H9 (cell line): Measurements from ENCODE around the gene KRTAP12-1. TPM values are rescaled to one million over a fixed set of nuclear protein-coding genes. Genes with fewer than 3 reads are reported as not detected.
A peak's percentile ranks its signal among the peaks of the same experiment; 100 is the strongest.

ENCODE experiments used
- DNase-seq: peaks from one replicate; pipeline ENCODE4 v3.0.0-alpha.2; 2017
- H2AFZ ChIP-seq: one replicate; pipeline ENCODE4 v1.6.1; 2013; ENCODE audit warnings: mild to moderate bottlenecking, low read length, control low read depth, moderate library complexity
- H2AK5ac ChIP-seq: 2 replicates; pipeline ENCODE4 v1.6.1; 2013; ENCODE audit warnings: low read length, control low read depth, mixed read lengths; ENCODE audit not compliant: insufficient read length
- H2BK120ac ChIP-seq: one replicate; pipeline ENCODE4 v1.6.1; 2013; ENCODE audit warnings: low read depth, mild to moderate bottlenecking, low read length, control low read depth, inconsistent platforms; ENCODE audit not compliant: poor library complexity, severe bottlenecking
- H2BK12ac ChIP-seq: 2 replicates; pipeline ENCODE4 v1.6.1; 2013; ENCODE audit warnings: low read length, control low read depth, mixed read lengths, low read depth; ENCODE audit not compliant: insufficient read length
- H2BK15ac ChIP-seq: 2 replicates; pipeline ENCODE4 v1.6.1; 2013; ENCODE audit warnings: low read depth, low read length, control low read depth
- H2BK20ac ChIP-seq: one replicate; pipeline ENCODE4 v1.6.1; 2013; ENCODE audit warnings: low read depth, mild to moderate bottlenecking, low read length, control low read depth, inconsistent platforms; ENCODE audit not compliant: poor library complexity, severe bottlenecking
- H2BK5ac ChIP-seq: 2 replicates; pipeline ENCODE4 v1.6.1; 2013; ENCODE audit warnings: low read length, control low read depth, mixed read lengths; ENCODE audit not compliant: insufficient read length
- H3K14ac ChIP-seq: 2 replicates; pipeline ENCODE4 v1.6.1; 2013; ENCODE audit warnings: low read length, control low read depth; ENCODE audit not compliant: insufficient read depth
- H3K18ac ChIP-seq: 2 replicates; pipeline ENCODE4 v1.6.1; 2013; ENCODE audit warnings: low read depth, mild to moderate bottlenecking, mixed read lengths, low read length, control low read depth; ENCODE audit not compliant: insufficient read length
- H3K23ac ChIP-seq: 2 replicates; pipeline ENCODE4 v1.6.1; 2013; ENCODE audit warnings: low read length, control low read depth, mixed read lengths, low read depth; ENCODE audit not compliant: insufficient read length
- H3K23me2 ChIP-seq: 2 replicates; pipeline ENCODE4 v1.6.1; 2013; ENCODE audit warnings: low read depth, mild to moderate bottlenecking, mixed read lengths, low read length, control low read depth; ENCODE audit not compliant: insufficient read length, poor library complexity, severe bottlenecking
- H3K27ac ChIP-seq: 2 replicates; pipeline ENCODE4 v1.5.1; 2013; ENCODE audit warnings: low read length, control low read depth, mixed read lengths, low read depth; ENCODE audit not compliant: insufficient read length
- H3K27me3 ChIP-seq: 2 replicates; pipeline ENCODE4 v1.6.1; 2013; ENCODE audit warnings: low read length, control low read depth, inconsistent platforms; ENCODE audit not compliant: insufficient read depth
- H3K4ac ChIP-seq: 2 replicates; pipeline ENCODE4 v1.6.1; 2013; ENCODE audit warnings: low read depth, mild to moderate bottlenecking, control low read depth, inconsistent platforms, low read length, moderate library complexity
- H3K4me1 ChIP-seq: 2 replicates; pipeline ENCODE4 v1.6.1; 2013; ENCODE audit warnings: low read length, control low read depth, inconsistent platforms; ENCODE audit not compliant: insufficient read depth
- H3K4me2 ChIP-seq: 2 replicates; pipeline ENCODE4 v1.6.1; 2013; ENCODE audit warnings: low read length, control low read depth, mixed read lengths; ENCODE audit not compliant: insufficient read length, insufficient read depth
- H3K56ac ChIP-seq: 2 replicates; pipeline ENCODE4 v1.6.1; 2013; ENCODE audit warnings: low read depth, mild to moderate bottlenecking, mixed read lengths, low read length, control low read depth; ENCODE audit not compliant: insufficient read length
- H3K79me1 ChIP-seq: 2 replicates; pipeline ENCODE4 v1.6.1; 2013; ENCODE audit warnings: low read depth, mild to moderate bottlenecking, moderate library complexity, low read length, control low read depth, inconsistent platforms; ENCODE audit not compliant: insufficient read depth, poor library complexity, severe bottlenecking
- H3K79me2 ChIP-seq: 2 replicates; pipeline ENCODE4 v1.6.1; 2013; ENCODE audit warnings: low read length, control low read depth, inconsistent platforms; ENCODE audit not compliant: insufficient read depth
- H3K9ac ChIP-seq: 2 replicates; pipeline ENCODE4 v1.6.1; 2013; ENCODE audit warnings: low read length, control low read depth, mixed read lengths; ENCODE audit not compliant: insufficient read length; ENCODE audit errors: extremely low read depth
- H3K9me3 ChIP-seq: one replicate; pipeline ENCODE4 v1.6.1; 2013; ENCODE audit warnings: low read depth, low read length, inconsistent platforms; ENCODE audit not compliant: control insufficient read depth
- H3T11ph ChIP-seq: one replicate; pipeline ENCODE4 v1.6.1; 2013; ENCODE audit warnings: mild to moderate bottlenecking, low read length, control low read depth, inconsistent platforms
- H4K20me1 ChIP-seq: one replicate; pipeline ENCODE4 v1.6.1; 2013; ENCODE audit not compliant: control insufficient read depth, insufficient read length, insufficient read depth
- H4K5ac ChIP-seq: 2 replicates; pipeline ENCODE4 v1.6.1; 2013; ENCODE audit warnings: low read depth, mild to moderate bottlenecking, mixed read lengths, low read length, control low read depth; ENCODE audit not compliant: insufficient read length
- H4K8ac ChIP-seq: replicated peaks from 2 replicates; pipeline ENCODE4 v1.6.1; 2013; ENCODE audit warnings: low read length, control low read depth, mixed read lengths, low read depth; ENCODE audit not compliant: insufficient read length
- H4K91ac ChIP-seq: 2 replicates; pipeline ENCODE4 v1.6.1; 2013; ENCODE audit warnings: low read depth, mild to moderate bottlenecking, moderate library complexity, mixed read lengths, low read length, control low read depth; ENCODE audit not compliant: insufficient read length
- H3K27ac Mint-ChIP-seq, 3 experiments: 2 replicates in 2 of 3; 3 replicates in 1 of 3; pipeline ENCODE4 v1.8.0; 2020 to 2021; ENCODE audit warnings: mixed read lengths in 3 of 3, mild to moderate bottlenecking in 1 of 3, moderate library complexity in 1 of 3
- H3K27me3 Mint-ChIP-seq: 2 replicates; pipeline ENCODE4 v1.8.0; 2021; ENCODE audit warnings: low read depth, mild to moderate bottlenecking, moderate library complexity, mixed read lengths
- H3K36me3 Mint-ChIP-seq, 3 experiments: 2 replicates in 2 of 3; 3 replicates in 1 of 3; pipeline ENCODE4 v1.8.0; 2020 to 2021; ENCODE audit warnings: low read depth in 3 of 3, mixed read lengths in 3 of 3; ENCODE audit not compliant: insufficient read depth in 1 of 3
- H3K4me1 Mint-ChIP-seq, 2 experiments: 2 replicates each; pipeline ENCODE4 v1.8.0; 2020; ENCODE audit warnings: mixed read lengths in 2 of 2
- H3K4me3 Mint-ChIP-seq, 2 experiments: 2 replicates in 1 of 2; 3 replicates in 1 of 2; pipeline ENCODE4 v1.8.0; 2020 to 2021; ENCODE audit warnings: mild to moderate bottlenecking in 2 of 2, mixed read lengths in 2 of 2, moderate library complexity in 1 of 2
- H3K9me3 Mint-ChIP-seq, 2 experiments: 2 replicates in 1 of 2; 3 replicates in 1 of 2; pipeline ENCODE4 v1.8.0; 2020; ENCODE audit warnings: mild to moderate bottlenecking in 2 of 2, mixed read lengths in 2 of 2, moderate library complexity in 1 of 2
- CTCF ChIP-seq: fragments of 200-600 bp; sonication (generic); conservative IDR thresholded peaks from 3 replicates; pipeline ENCODE4 v1.8.0; 2021; ENCODE audit warnings: antibody characterized with exemption, mild to moderate bottlenecking
- WGBS: extraction: QIAGEN DNeasy Blood & Tissue Kit; methylation state at CpG from one replicate; pipeline ENCODE4 v1.1.7; 2013; ENCODE audit warnings: missing lambda C conversion rate, low lambda C conversion rate, mixed read lengths; ENCODE audit not compliant: insufficient read length; ENCODE audit errors: extremely low coverage; 5-methylcytosine and 5-hydroxymethylcytosine counted together
- total RNA-seq: library from RNA; stranded (reverse); gene quantifications from 2 replicates; pipeline ENCODE4 v1.2.1, GENCODE V29; 2021

KRTAP12-1 gene
- total RNA-seq, 1 experiment from 2014 or later = not detected

GRCh38 chr21:44637018-44637850 is 44.7 kb downstream of the KRTAP12-1 start, which contains the start of gene KRTAP10-10:
KRTAP10-10 (plus strand) TSS chr21:44637356; CDS start chr21:44637418, 62 bp downstream.
- H4K5ac ChIP-seq = no peak within 1 kb of the TSS
- H3K27me3 ChIP-seq = no peaks in the 10 kb centered on the region
- H2BK20ac ChIP-seq = no peak within 1 kb of the TSS
- no CpG with 5 or more reads among the region's 21 CpGs for WGBS
- no peak within 1 kb of the TSS for H3K18ac ChIP-seq
- peak within 1 kb of the TSS in 2 of 3 experiments; percentile 80 to 90; a peak in 3 of 7 replicates for H3K27ac Mint-ChIP-seq
- H3K36me3 Mint-ChIP-seq = peaks cover 0 to 2% (median under 1%) of the 10 kb centered on the region in 3 experiments; a peak in 3 of 7 replicates
- H3K9me3 ChIP-seq = no peaks in the 10 kb centered on the region
- no peak within 1 kb of the TSS for H2BK120ac ChIP-seq
- no peak within 1 kb of the TSS for H2BK5ac ChIP-seq
- no peak within 1 kb of the TSS for H3K4me2 ChIP-seq
- peak within 1 kb of the TSS; percentile 72; the same call in 1 of the 2 replicates for H3K14ac ChIP-seq
- no peak within 1 kb of the TSS for H3K9ac ChIP-seq
- no peaks in the 10 kb centered on the region for H4K20me1 ChIP-seq
- no peaks in the 10 kb centered on the region for H3K4me1 ChIP-seq
- no peaks in the 10 kb centered on the region for H3K79me2 ChIP-seq
- H3K4ac ChIP-seq = no peak within 1 kb of the TSS
- no peak within 1 kb of the TSS for H4K8ac ChIP-seq
- H2BK12ac ChIP-seq = no peak within 1 kb of the TSS
- H3K56ac ChIP-seq = no peak within 1 kb of the TSS
- peaks cover 9 to 11% of the 10 kb centered on the region in 2 experiments for H3K4me1 Mint-ChIP-seq
- no peak for TF ChIP-seq CTCF
- no peak within 1 kb of the TSS for H2AK5ac ChIP-seq
- H3K27ac ChIP-seq = no peak within 1 kb of the TSS
- H2AFZ ChIP-seq = no peak within 1 kb of the TSS
- H3K9me3 Mint-ChIP-seq = peaks cover 9% of the 10 kb centered on the region in 2 experiments; a peak in 3 of 5 replicates
- DNase-seq = peak; percentile 28
- H3T11ph ChIP-seq = no peak within 1 kb of the TSS
- no peaks in the 10 kb centered on the region for H3K23me2 ChIP-seq
- peaks cover 11% of the 10 kb centered on the region for H3K27me3 Mint-ChIP-seq
- no peaks in the 10 kb centered on the region for H3K79me1 ChIP-seq
- H4K91ac ChIP-seq = no peak within 1 kb of the TSS
- no peak within 1 kb of the TSS for H3K4me3 Mint-ChIP-seq
- H3K23ac ChIP-seq = no peak within 1 kb of the TSS
- H2BK15ac ChIP-seq = no peak within 1 kb of the TSS
